Common myeloid progenitor, CD34-positive (primary cell): ENCODE measurements around the gene STAT4. TPM values are rescaled to one million over a fixed set of nuclear protein-coding genes. Genes with fewer than 3 reads are reported as not detected.

Experiments used
- CTCF ChIA-PET: fragments of 350-600 bp; sonication (Branson Sonifier 250); formaldehyde crosslinking; loops from one replicate; lab custom pipeline; 2021; ENCODE audit warnings: antibody characterized with exemption; lab: Charles Lee
- POLR2A ChIA-PET: fragments of 350-600 bp; sonication (Branson Sonifier 250); formaldehyde crosslinking; loops from one replicate; lab custom pipeline; 2021; ENCODE audit warnings: antibody characterized with exemption; lab: Charles Lee
- DNase-seq, 3 donors: peaks; one replicate each; pipeline versions ENCODE4 v3.0.0 to v3.0.0-alpha.2; 2013
- H3K27ac ChIP-seq, 2 experiments: 1 replicate in 1 of 2; 2 replicates in 1 of 2; pipeline ENCODE4 v1.7.0; 2013; ENCODE audit warnings: inconsistent platforms in 2 of 2, low read length in 2 of 2, mild to moderate bottlenecking in 2 of 2, low read depth in 1 of 2, moderate library complexity in 1 of 2; ENCODE audit not compliant: severe bottlenecking in 2 of 2, insufficient read depth in 1 of 2, poor library complexity in 1 of 2
- H3K27me3 ChIP-seq, 5 experiments: replicated peaks in 2 of 5; 1 replicate in 3 of 5; 2 replicates in 2 of 5; pipeline versions ENCODE4 v1.6.1 to v1.7.0; 2013; ENCODE audit warnings: low read length in 4 of 5, mild to moderate bottlenecking in 2 of 5, moderate library complexity in 2 of 5, inconsistent platforms in 1 of 5; ENCODE audit not compliant: insufficient read depth in 5 of 5, control insufficient read depth in 4 of 5
- H3K36me3 ChIP-seq, 4 experiments: 1 replicate in 2 of 4; 2 replicates in 2 of 4; pipeline versions ENCODE4 v1.6.1 to v1.7.0; 2013; ENCODE audit warnings: low read length in 3 of 4, control low read depth in 1 of 4, mild to moderate bottlenecking in 1 of 4; ENCODE audit not compliant: control insufficient read depth in 4 of 4, insufficient read depth in 4 of 4
- H3K4me1 ChIP-seq, 4 experiments: 1 replicate in 3 of 4; 2 replicates in 1 of 4; pipeline versions ENCODE4 v1.6.1 to v1.7.1; 2013; ENCODE audit warnings: low read length in 3 of 4, mild to moderate bottlenecking in 3 of 4, control low read depth in 1 of 4, inconsistent platforms in 1 of 4, moderate library complexity in 1 of 4; ENCODE audit not compliant: control insufficient read depth in 4 of 4, insufficient read depth in 4 of 4; ENCODE audit errors: control extremely low read depth in 1 of 4
- H3K4me3 ChIP-seq, 7 experiments: 1 replicate in 4 of 7; 2 replicates in 3 of 7; pipeline versions ENCODE4 v1.5.1 to v1.7.0; 2013; ENCODE audit warnings: mild to moderate bottlenecking in 7 of 7, low read length in 6 of 7, moderate library complexity in 6 of 7, inconsistent platforms in 2 of 7, low read depth in 2 of 7, control low read depth in 1 of 7; ENCODE audit not compliant: insufficient read depth in 4 of 7, control insufficient read depth in 1 of 7; ENCODE audit errors: extremely low read depth in 1 of 7
- H3K9me3 ChIP-seq, 5 experiments: 1 replicate in 4 of 5; 2 replicates in 1 of 5; pipeline versions ENCODE4 v1.6.1 to v1.7.1; 2013; ENCODE audit warnings: low read length in 4 of 5, mild to moderate bottlenecking in 2 of 5, inconsistent platforms in 1 of 5, low read depth in 1 of 5, moderate library complexity in 1 of 5; ENCODE audit not compliant: control insufficient read depth in 4 of 5, insufficient read depth in 2 of 5; ENCODE audit errors: control extremely low read depth in 1 of 5
- WGBS: methylation state at CpG from one replicate; pipeline ENCODE4 v1.1.5; 2013; ENCODE audit not compliant: insufficient coverage; 5-methylcytosine and 5-hydroxymethylcytosine counted together
- polyA plus RNA-seq: library from polyadenylated mRNA; unstranded; fragments of 120-200 nt; gene quantifications from one replicate; pipeline ENCODE4 v1.2.1, GENCODE V29; 2013

STAT4 gene, protein sequence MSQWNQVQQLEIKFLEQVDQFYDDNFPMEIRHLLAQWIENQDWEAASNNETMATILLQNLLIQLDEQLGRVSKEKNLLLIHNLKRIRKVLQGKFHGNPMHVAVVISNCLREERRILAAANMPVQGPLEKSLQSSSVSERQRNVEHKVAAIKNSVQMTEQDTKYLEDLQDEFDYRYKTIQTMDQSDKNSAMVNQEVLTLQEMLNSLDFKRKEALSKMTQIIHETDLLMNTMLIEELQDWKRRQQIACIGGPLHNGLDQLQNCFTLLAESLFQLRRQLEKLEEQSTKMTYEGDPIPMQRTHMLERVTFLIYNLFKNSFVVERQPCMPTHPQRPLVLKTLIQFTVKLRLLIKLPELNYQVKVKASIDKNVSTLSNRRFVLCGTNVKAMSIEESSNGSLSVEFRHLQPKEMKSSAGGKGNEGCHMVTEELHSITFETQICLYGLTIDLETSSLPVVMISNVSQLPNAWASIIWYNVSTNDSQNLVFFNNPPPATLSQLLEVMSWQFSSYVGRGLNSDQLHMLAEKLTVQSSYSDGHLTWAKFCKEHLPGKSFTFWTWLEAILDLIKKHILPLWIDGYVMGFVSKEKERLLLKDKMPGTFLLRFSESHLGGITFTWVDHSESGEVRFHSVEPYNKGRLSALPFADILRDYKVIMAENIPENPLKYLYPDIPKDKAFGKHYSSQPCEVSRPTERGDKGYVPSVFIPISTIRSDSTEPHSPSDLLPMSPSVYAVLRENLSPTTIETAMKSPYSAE
- polyA plus RNA-seq, result 10.1 TPM

DNA sequence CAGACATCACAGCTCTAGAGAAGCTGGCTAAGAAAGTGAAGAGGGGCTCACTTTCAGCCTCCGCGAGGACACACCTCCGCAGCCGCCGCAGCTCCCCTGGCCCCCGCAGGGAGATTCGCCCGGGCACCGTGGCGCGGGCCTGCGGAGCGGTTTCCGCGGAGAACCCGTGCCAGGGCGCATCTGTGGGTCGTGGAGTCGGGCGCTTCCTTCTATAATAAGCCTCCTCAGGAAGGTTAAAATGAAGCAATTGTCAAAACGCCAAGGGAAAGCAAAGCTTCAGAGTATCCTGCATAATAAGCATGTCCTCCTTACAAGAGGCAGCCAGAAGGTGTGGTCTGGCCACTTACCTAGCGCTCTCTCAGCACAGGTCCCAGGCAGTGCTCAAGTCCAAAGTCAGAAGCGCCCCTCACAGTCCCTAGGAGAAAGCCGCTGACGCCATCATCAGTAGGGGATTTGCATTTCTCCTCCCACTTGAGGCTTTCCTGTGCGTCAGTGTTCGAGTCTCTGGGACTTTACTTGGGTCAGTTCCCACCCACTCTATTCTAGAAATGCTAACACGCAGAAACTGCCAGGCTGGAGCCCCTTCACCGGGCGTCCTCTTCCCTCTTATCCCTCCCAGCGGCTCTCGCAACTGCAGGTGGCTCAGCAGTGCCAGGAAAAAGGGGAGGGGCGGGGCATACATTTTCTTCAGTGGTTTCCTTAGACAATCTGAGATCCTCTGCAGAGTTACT is at the start of gene STAT4:
Gene STAT4 (minus strand): TSS at position 395 of the 731 bp plus-strand sequence. CDS start 2,791 bp downstream, outside the sequence.
- Histone ChIP-seq H3K4me1 (peaks cover 0 to 38% (median 16%) of the 10 kb centered on the region in 4 experiments), H3K36me3 (peaks cover 0 to 4% (median under 1%) of the 10 kb centered on the region in 4 experiments), H3K27ac (peak within 1 kb of the TSS; percentile 62 to 81), H3K27me3 (no peaks in the 10 kb centered on the region), H3K4me3 (peak within 1 kb of the TSS; percentile 57 to 93 (median 87)), H3K9me3 (no peaks in the 10 kb centered on the region)
- under 1% methylated on average over 30 of the region's 33 CpGs for WGBS
- POLR2A ChIA-PET, result no interaction called here
- DNase-seq, result peak; percentile 88 to 92 (median 90)
- CTCF ChIA-PET, result interaction anchor here (0.7 to 5.2 kb wide), 8 partner anchors 39 to 152 kb away, joined by 3 to 42 read pairs (median 3); no protein-coding TSS in a partner anchor

DNA sequence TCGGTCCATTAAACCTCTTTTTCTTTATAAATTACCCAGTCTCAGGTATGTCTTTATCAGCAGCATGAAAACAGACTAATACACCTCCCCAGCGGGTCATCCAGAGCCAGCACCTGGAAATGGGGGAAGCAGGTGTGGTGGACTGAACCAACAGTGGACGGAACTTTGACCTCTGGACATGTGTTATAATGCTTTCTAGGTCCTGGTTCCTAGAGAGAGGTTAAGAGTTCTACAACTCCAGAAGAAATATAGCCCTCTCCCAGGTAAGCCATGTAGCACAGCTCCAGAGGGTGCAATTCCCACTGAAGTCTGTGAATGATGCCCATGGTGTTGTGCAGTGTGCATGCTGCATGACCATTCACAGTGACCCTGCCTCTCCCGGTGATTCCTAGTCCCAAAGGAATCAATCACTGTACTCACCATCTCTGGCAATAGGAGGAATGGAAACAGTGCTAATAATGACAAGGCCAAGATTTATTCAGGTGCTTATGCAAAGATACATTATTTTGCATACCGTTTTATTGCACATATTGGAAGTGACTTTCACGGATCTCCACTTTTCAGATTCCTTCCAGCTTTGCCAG is 49.2 kb upstream of the STAT4 start:
- Histone ChIP-seq H3K4me3 (no peak overlapping the region), H3K9me3 (no peaks in the 10 kb centered on the region), H3K27me3 (no peaks in the 10 kb centered on the region), H3K4me1 (peaks cover 0 to 7% (median 3%) of the 10 kb centered on the region in 4 experiments), H3K27ac (no peak overlapping the region), H3K36me3 (no peaks in the 10 kb centered on the region)
- WGBS, result 100% methylated on average over 3 of the region's 6 CpGs
- ChIA-PET POLR2A (interaction anchor here (0.6 kb wide), 1 partner anchor 719 kb away, joined by 3 read pairs; no protein-coding TSS in a partner anchor), CTCF (interaction anchor here (1.0 kb wide), 1 partner anchor 228 kb away, joined by 3 read pairs; no protein-coding TSS in a partner anchor)
- no peak for DNase-seq

DNA sequence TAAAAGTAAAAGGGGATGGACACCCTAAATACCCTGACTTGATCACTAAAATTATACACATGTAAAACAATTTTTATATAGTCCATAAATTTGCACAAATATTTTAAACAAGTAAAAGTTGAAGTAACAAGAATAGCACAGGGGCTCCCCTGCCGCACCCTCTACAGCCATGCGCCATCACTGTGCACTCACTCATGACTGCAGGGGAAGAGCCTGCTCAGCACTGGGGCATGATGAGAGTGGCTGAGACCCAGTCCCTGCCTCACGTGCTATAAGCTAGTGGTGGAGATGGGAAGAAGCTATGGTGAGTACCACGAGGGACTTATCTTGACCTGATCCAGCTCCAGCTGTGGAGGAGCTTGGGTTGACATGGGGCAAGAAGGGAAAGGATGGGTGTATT is 47.5 kb upstream of the STAT4 start:
- Histone ChIP-seq H3K36me3 (no peaks in the 10 kb centered on the region), H3K27me3 (no peaks in the 10 kb centered on the region), H3K4me3 (no peak overlapping the region), H3K9me3 (no peaks in the 10 kb centered on the region), H3K27ac (no peak overlapping the region), H3K4me1 (peaks cover 0 to 23% (median 9%) of the 10 kb centered on the region in 4 experiments)
- POLR2A ChIA-PET, result no interaction called here
- CTCF ChIA-PET, result no interaction called here
- 100% methylated on average over 4 of the region's 4 CpGs for WGBS
- no peak for DNase-seq

DNA sequence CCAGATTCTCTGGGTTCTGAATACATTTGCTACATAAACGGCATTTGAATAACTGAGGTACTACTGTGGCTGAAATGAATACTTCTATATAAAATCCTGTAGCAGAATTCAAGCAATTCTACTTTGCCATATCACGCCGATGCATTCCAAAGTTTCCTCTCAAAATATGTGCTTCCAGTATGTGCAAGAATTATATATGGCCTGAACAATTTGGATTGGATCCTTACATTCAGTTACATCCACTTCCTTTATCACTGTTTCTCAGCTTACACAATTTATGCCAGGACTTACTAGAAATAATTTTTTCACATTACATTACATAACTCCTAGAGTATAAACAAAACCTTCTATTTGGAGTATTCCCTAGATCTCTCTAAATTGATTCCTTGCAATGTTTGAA is 46.3 kb upstream of the STAT4 start:
- Histone ChIP-seq H3K4me3 (no peak overlapping the region), H3K36me3 (no peaks in the 10 kb centered on the region), H3K9me3 (no peaks in the 10 kb centered on the region), H3K27ac (no peak overlapping the region), H3K27me3 (no peaks in the 10 kb centered on the region), H3K4me1 (peaks cover 0 to 19% (median 5%) of the 10 kb centered on the region in 4 experiments)
- ChIA-PET CTCF (no interaction called here), POLR2A (no interaction called here)
- WGBS, result no CpG with 5 or more reads among the region's 3 CpGs
- no peak for DNase-seq

DNA sequence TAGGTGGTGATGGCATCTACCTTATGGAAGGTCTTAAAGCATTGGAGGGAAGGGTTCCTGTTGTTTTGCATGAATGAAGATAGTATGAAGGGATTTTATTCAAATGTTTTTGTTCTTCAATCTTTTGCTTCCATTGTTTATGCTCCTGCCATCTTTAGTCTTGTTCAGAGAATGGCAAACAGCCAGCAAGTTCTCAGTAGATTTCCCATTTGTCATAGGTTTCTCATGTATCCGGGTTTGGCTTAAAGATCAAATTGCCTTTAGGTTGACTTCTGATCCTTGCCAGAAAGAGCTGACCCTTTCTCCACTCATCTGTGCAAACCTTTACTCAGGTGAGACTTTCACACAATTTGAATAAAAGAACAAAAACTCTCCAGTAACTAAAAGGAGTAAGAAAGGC is 44.2 kb upstream of the STAT4 start:
- no peak for DNase-seq
- Histone ChIP-seq H3K4me3 (no peak overlapping the region), H3K36me3 (no peaks in the 10 kb centered on the region), H3K27ac (no peak overlapping the region), H3K27me3 (no peaks in the 10 kb centered on the region), H3K9me3 (peaks cover 0 to 3% (median 0%) of the 10 kb centered on the region in 5 experiments), H3K4me1 (peaks cover 0 to 19% (median 5%) of the 10 kb centered on the region in 4 experiments)
- CTCF ChIA-PET, result no interaction called here
- POLR2A ChIA-PET, result no interaction called here
- 100% methylated on average over 1 of the region's 1 CpG for WGBS

DNA sequence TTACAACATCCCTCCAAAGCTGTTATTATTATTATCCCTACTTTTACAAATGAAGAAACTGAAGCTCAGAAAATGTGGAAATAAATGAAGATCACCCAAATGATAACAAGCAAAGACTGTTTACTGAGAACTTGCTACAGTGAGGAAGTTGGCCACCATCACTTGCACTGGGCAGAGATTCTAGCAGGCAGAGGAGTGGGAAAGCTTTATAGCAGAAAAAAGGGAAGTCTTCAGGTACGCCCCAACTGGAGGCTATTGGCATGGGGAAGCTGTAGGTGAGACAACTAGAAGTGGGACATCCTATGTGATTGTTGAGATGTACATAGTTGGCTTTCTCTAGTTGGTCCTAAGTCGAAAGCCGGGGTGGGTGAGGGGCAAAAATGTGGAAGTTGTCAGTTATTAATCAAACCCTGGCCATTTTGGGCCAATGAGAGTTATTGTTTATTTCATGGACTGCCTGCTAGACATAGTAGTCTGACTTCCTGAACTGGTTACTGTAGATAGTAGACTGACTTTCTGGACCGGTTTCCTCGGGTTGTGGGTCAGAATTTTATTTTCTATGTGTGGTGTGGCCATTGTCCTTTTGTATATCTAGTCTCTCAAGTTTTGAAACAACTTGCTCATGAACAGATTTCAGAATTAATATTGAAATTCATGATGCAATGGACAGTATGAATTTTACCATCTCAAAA is 40.2 kb upstream of the STAT4 start:
- 93% methylated on average over 3 of the region's 5 CpGs for WGBS
- POLR2A ChIA-PET, result no interaction called here
- no peak overlapping the region for H3K27ac ChIP-seq
- CTCF ChIA-PET, result interaction anchor here (1.1 kb wide), 1 partner anchor 29 kb away, joined by 4 read pairs; no protein-coding TSS in a partner anchor
- H3K9me3 ChIP-seq, result peaks cover 0 to 3% (median 0%) of the 10 kb centered on the region in 5 experiments
- DNase-seq, result peak in 1 of 3 donors; percentile 18
- H3K27me3 ChIP-seq, result no peaks in the 10 kb centered on the region
- H3K36me3 ChIP-seq, result no peaks in the 10 kb centered on the region
- H3K4me1 ChIP-seq, result peaks cover 0 to 19% (median 5%) of the 10 kb centered on the region in 4 experiments
- H3K4me3 ChIP-seq, result no peak overlapping the region
